GM21360 (cell line): ENCODE data around the gene BOD1.

Source experiments
- ATAC-seq: cut with Tn5 transposase; IDR thresholded peaks from one replicate; pipeline ENCODE4 v1.9.1; 2021; ENCODE audit warnings: mild to moderate bottlenecking, moderate library complexity; ENCODE audit not compliant: unreplicated experiment

The BOD1 gene

GRCh38 chr5:173616577-173617118, at the start of gene BOD1:
Gene BOD1, minus strand, starts transcription at chr5:173616650. Its CDS starts 214 bp downstream, at chr5:173616436.
- ATAC-seq = peak; percentile 91

GRCh38 chr5:173665326-173665725, 48.9 kb upstream of the BOD1 start:
- no peak for ATAC-seq

DNA sequence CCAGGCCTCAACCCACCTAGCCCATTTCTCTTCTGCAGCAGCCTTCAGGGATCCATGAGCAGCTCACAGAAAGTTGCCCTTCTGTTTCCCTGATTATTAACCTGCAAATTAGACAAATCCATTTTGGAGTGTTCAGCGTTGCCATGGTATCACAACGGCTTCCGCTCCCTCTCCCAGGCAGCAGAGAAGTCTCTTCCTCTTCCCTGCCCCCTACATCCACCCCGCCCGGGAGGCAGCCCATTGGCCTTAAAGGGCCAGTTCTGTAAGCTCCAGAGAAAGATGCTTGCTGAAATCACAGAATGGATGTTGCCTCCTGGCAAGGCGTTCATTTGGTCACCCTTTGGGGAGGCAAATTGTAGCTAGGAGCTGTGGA, 47.7 kb upstream of the BOD1 start:
- ATAC-seq = no peak

- ATAC-seq = no peak
Observed at GRCh38 chr5:173663352-173664153, 47.1 kb upstream of the BOD1 start.

- no peak for ATAC-seq
Observed at GRCh38 chr5:173662581-173663351, 46.3 kb upstream of the BOD1 start.

GRCh38 chr5:173660481-173661280, 44.2 kb upstream of the BOD1 start:
- ATAC-seq = no peak

DNA sequence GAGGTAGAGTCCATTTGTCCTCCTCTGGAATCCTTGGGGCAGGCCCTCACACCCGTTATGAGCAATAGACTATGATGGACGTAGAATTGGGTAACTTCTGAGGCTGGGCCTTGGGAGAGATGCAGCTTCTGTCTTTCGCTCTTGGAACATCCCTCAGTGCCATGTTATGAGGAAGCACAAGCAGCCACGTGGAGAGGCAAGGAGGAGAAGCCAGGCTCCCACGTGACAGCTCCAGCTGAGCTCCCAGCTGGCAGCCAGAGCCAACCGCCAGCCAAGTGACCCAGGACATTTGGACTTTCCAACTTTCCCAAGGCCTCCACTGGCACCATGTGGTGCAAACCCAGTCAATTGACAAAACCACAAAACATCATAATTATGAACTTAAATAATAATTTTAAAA, 43.0 kb upstream of the BOD1 start:
- no peak for ATAC-seq

DNA sequence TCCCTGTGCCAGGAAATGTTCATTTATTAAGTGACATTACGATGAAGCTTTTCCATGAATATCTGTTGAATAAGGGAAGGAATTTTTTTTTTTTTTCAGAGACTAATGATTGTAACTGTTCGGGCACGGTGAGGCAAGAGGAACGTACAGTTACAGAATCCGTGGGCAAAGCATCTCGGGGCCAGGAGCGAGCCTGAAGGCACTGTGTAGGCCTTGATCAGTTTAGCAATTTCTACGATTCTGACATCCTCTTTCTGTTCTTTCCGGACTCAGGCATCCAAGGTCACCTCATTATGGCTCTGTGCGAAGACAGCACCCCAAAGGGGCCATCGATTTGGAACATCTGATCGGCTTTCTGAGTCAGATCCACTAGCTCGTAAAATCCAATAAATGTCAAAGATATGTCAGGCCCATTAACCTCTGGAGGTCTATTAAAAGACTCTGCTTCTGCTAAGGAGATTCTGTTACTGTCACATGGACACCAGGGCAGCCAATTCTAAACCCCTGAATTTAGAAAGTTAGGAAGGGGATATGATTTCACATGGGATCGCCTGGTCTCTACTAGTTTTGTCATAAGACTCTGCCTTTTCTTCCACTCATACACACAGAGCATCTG, 41.4 kb upstream of the BOD1 start:
- no peak for ATAC-seq

GRCh38 chr5:173655196-173655797, 38.8 kb upstream of the BOD1 start:
- ATAC-seq = no peak

DNA sequence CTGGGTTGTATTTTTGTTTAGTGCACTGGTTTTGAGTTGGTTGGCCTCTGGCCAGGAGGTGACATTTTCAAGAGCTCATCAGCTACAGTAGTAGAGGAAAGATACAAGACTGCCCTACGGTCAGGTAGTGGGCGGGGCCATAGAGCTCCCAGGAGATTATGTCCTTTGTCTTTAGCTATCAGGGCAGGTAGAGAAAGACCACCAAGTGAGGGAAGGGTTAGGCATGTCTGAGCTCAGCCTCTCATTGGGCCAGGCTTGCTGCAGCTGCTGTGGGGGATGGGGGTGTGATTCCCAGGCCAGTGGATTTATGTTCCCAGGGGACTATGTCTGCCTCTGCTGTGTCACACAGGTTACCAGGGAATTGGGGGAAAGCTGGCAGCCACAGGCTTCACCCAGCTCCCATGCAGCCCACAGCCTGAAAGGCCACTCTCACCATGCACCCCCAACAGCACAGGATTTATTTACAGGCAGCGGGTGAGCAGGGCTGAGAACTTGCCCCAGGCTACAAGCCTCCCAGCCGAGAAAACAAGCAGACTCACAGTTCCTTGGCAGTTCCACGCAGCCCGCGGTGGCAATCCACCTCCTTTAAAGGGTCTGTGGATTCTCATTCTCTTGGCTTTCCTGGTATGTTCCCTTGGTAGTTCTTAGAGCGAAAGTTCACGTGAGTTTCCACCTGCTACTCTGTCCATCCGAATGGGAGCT, 37.5 kb upstream of the BOD1 start:
- ATAC-seq = no peak

GRCh38 chr5:173648308-173648866, 31.9 kb upstream of the BOD1 start:
- no peak for ATAC-seq

DNA sequence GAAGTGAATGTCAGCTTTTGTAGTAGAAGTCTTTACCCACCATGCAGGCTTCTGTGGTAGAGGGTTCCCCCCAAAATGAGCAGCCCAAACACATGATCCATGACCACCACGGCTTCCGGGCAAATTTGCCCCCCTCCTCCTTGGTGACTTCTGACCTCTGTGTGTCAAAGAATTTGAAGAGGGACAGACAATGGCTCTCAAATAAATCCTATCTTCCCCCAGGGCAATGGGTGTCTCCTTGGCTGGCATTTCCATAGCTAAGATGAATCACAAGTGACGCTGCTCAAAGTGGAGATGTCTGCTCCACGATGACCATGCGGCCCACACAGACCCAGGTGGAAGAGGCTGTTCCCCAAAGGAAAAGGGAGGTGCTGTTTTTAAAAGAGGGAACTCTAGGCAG, 30.2 kb upstream of the BOD1 start:
- ATAC-seq = no peak

DNA sequence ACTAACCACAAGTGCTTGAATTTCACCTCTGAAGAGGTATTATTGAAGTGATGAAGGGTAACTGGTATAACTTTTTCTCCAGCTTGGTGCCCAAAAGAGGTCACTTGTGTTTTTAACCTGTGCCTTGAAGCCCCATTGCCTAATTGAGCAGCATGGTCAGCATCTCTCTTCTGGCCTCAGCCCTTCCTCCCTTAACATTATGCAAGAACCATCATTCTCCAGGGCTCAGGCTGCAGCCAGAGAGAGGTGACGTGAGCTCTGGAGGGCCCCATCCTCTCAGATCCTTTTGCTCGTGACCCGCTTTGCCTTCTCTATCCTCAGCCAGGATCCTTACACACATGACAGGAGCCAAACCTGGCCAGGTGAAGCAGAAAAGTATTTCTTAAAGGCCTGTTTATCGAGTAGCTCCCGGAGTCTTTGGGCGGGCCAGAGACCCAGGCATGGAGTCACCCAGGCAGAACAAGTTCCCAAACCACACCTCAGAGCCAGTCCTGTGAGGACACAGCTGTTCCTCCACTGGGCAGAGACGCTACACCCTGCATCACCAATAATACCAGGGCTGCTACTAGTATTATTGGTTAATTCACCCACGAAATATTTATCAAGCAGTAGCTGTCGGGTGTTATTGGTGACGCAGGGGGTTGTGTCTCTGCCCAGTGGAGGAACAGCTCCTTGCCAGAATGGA, 29.6 kb upstream of the BOD1 start:
- ATAC-seq = no peak

GRCh38 chr5:173645437-173645807, 29.0 kb upstream of the BOD1 start:
- ATAC-seq = no peak

- ATAC-seq = no peak
Observed at GRCh38 chr5:173644673-173645436, 28.4 kb upstream of the BOD1 start.

DNA sequence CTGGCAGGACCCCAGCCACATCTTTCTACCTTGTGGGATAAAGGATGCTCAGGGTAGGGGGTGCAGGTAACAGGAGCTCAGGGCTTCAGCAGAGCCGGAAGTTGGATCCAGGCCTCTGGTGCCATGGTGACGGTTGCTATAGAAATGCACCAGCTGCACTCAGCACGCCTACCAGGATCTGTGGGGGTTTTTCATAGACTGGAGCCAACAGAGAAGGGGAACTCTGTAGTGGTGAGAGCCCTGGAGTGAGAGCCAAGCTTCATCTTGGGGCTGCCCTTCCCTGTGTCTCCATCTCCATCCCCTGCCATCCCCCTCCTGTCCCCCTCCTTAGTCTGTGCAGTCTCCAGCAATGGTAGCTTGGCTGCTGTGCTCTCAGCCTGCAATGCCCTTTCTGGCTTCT, 27.5 kb upstream of the BOD1 start:
- ATAC-seq = peak; percentile 84

- ATAC-seq = no peak
Observed at GRCh38 chr5:173642895-173643481, 26.5 kb upstream of the BOD1 start.
